GM21786 (cell line): ENCODE data around the gene EXOSC9.
"Not testable (repeated sequence)": the region's sequence is repeated elsewhere in the genome, so short reads cannot be mapped to it uniquely, and the experiment has no call there.

ENCODE experiments used
- ATAC-seq: cut with Tn5 transposase; IDR thresholded peaks from one replicate; pipeline ENCODE4 v1.9.1; 2021; ENCODE audit not compliant: unreplicated experiment

EXOSC9 gene

GRCh38 chr4:121800961-121801714, at the start of gene EXOSC9:
Gene EXOSC9 (plus strand): TSS chr4:121801323. CDS start chr4:121801425, 102 bp downstream.
- peak; percentile 78 for ATAC-seq

- ATAC-seq: not testable (repeated sequence)
These were observed 49.0 kb upstream of the EXOSC9 start for GRCh38 chr4:121752142-121752541.

- no peak for ATAC-seq
These were observed 42.1 kb upstream of the EXOSC9 start for GRCh38 chr4:121758925-121759568.

GRCh38 chr4:121760205-121760604, 40.9 kb upstream of the EXOSC9 start:
- ATAC-seq: no peak

- no peak for ATAC-seq
These were observed 36.8 kb upstream of the EXOSC9 start for GRCh38 chr4:121764303-121764701.

GRCh38 chr4:121764702-121765367, 36.3 kb upstream of the EXOSC9 start, which contains the start of gene SMIM43:
Gene SMIM43 (minus strand): TSS chr4:121765164. CDS start chr4:121765105, 59 bp downstream.
- no peak for ATAC-seq

GRCh38 chr4:121765368-121765705, 35.8 kb upstream of the EXOSC9 start:
- ATAC-seq: no peak

GRCh38 chr4:121765971-121766538, 35.1 kb upstream of the EXOSC9 start:
- no peak for ATAC-seq

GRCh38 chr4:121767166-121767565, 34.0 kb upstream of the EXOSC9 start:
- ATAC-seq: no peak

GRCh38 chr4:121769341-121769740, 31.8 kb upstream of the EXOSC9 start:
- ATAC-seq: no peak

GRCh38 chr4:121771869-121772268, 29.3 kb upstream of the EXOSC9 start:
- no peak for ATAC-seq

- ATAC-seq: no peak
These were observed 27.2 kb upstream of the EXOSC9 start for GRCh38 chr4:121773883-121774282.

GRCh38 chr4:121776610-121777401, 24.3 kb upstream of the EXOSC9 start:
- ATAC-seq: no peak

GRCh38 chr4:121777625-121778024, 23.5 kb upstream of the EXOSC9 start:
- ATAC-seq: no peak

GRCh38 chr4:121778991-121779628, 22.0 kb upstream of the EXOSC9 start:
- no peak for ATAC-seq

GRCh38 chr4:121783210-121783609, 17.9 kb upstream of the EXOSC9 start:
- no peak for ATAC-seq

- no peak for ATAC-seq
These were observed 16.7 kb upstream of the EXOSC9 start for GRCh38 chr4:121784401-121784800.

GRCh38 chr4:121784975-121785374, 16.1 kb upstream of the EXOSC9 start:
- no peak for ATAC-seq

- ATAC-seq: no peak
These were observed 15.6 kb upstream of the EXOSC9 start for GRCh38 chr4:121785479-121785878.

GRCh38 chr4:121786221-121786620, 14.9 kb upstream of the EXOSC9 start:
- no peak for ATAC-seq
